ENCODE measurements around the gene PCYOX1L.

Gene PCYOX1L

GRCh38 chr5:149403923-149404745 is 46.3 kb downstream of the PCYOX1L start:
- TF ChIP-seq SIN3A (IDR thresholded peaks at IDR 0.05; ENCODE audit: borderline replicate concordance, insufficient read depth, low read length) (no peak), REST (IDR thresholded peaks at IDR 0.05; ENCODE audit: insufficient read depth in 1 of 2, low read depth in 2 of 2, low read length in 2 of 2) (no peak)

GRCh38 chr5:149404746-149405549 is 47.1 kb downstream of the PCYOX1L start:
- no peak for TF ChIP-seq POLR2AphosphoS5 (IDR thresholded peaks at IDR 0.05; ENCODE audit: low read depth, low read length)
- TF ChIP-seq TAF1 (IDR thresholded peaks at IDR 0.05; ENCODE audit: borderline replicate concordance, insufficient read depth, low read length): no peak
- TF ChIP-seq FOXP2 (optimal IDR thresholded peaks at IDR 0.05; ENCODE audit: borderline replicate concordance, extremely low read depth, extremely low read length, insufficient read depth): no peak
- TF ChIP-seq SIN3A (IDR thresholded peaks at IDR 0.05; ENCODE audit: borderline replicate concordance, insufficient read depth, low read length): no peak
- no peak for TF ChIP-seq REST (IDR thresholded peaks at IDR 0.05; ENCODE audit: insufficient read depth in 1 of 2, low read depth in 2 of 2, low read length in 2 of 2)

GRCh38 chr5:149405550-149406202 is 47.8 kb downstream of the PCYOX1L start:
- TF ChIP-seq REST (IDR thresholded peaks at IDR 0.05; ENCODE audit: insufficient read depth in 1 of 2, low read depth in 2 of 2, low read length in 2 of 2): no peak
- no peak for TF ChIP-seq TAF1 (IDR thresholded peaks at IDR 0.05; ENCODE audit: borderline replicate concordance, insufficient read depth, low read length)
- no peak for TF ChIP-seq SIN3A (IDR thresholded peaks at IDR 0.05; ENCODE audit: borderline replicate concordance, insufficient read depth, low read length)
- TF ChIP-seq FOXP2 (optimal IDR thresholded peaks at IDR 0.05; ENCODE audit: borderline replicate concordance, extremely low read depth, extremely low read length, insufficient read depth): no peak

GRCh38 chr5:149406203-149406978 is 48.5 kb downstream of the PCYOX1L start:
- TF ChIP-seq POLR2AphosphoS5 (IDR thresholded peaks at IDR 0.05; ENCODE audit: low read depth, low read length): no peak

GRCh38 chr5:149406979-149407306 is 49.1 kb downstream of the PCYOX1L start:
- TF ChIP-seq POLR2AphosphoS5 (IDR thresholded peaks at IDR 0.05; ENCODE audit: low read depth, low read length) (no peak), FOXP2 (optimal IDR thresholded peaks at IDR 0.05; ENCODE audit: borderline replicate concordance, extremely low read depth, extremely low read length, insufficient read depth) (no peak)

Data from PFSK-1 (cell line).